Breast epithelium (tissue), 4 donors: ENCODE measurements around the gene MTA1. TPM values are rescaled to one million over a fixed set of nuclear protein-coding genes. Genes with fewer than 3 reads are reported as not detected.
A peak's percentile ranks its signal among the peaks of the same experiment; 100 is the strongest.

ENCODE experiments used
- DNase-seq, 2 donors: peaks; one replicate each; pipeline ENCODE4 v3.0.0-alpha.2; 2019; ENCODE audit warnings: low spot score in 2 of 2
- H3K27ac ChIP-seq, 2 donors: fragments of 200-600 bp; sonication (generic) in 1 of 2; one replicate each; pipeline ENCODE4 v1.5.1; 2016 to 2019; ENCODE audit warnings: mild to moderate bottlenecking in 1 of 2
- H3K27me3 ChIP-seq, 2 donors: fragments of 200-600 bp; sonication (generic) in 1 of 2; one replicate each; pipeline versions ENCODE4 v1.5.1 to v1.6.0; 2017 to 2019; ENCODE audit warnings: control low read depth in 1 of 2, mild to moderate bottlenecking in 1 of 2
- H3K36me3 ChIP-seq: fragments of 200-600 bp; one replicate; pipeline ENCODE4 v1.5.1; 2019
- H3K4me1 ChIP-seq, 2 donors: fragments of 200-600 bp; sonication (generic); one replicate each; pipeline ENCODE4 v1.5.1; 2016 to 2019; ENCODE audit warnings: control low read depth in 1 of 2
- H3K4me3 ChIP-seq, 3 donors: fragments of 200-600 bp; sonication (generic); 1 replicate in 2 of 3; 2 replicates in 1 of 3; pipeline ENCODE4 v1.5.1; 2016 to 2019; ENCODE audit warnings: mild to moderate bottlenecking in 3 of 3, moderate library complexity in 2 of 3
- H3K9me3 ChIP-seq, 2 donors: fragments of 200-600 bp; sonication (generic) in 1 of 2; one replicate each; pipeline ENCODE4 v1.5.1; 2016 to 2019; ENCODE audit warnings: control low read depth in 1 of 2
- POLR2A ChIP-seq: fragments of 450-650 bp; IDR thresholded peaks from one replicate; pipeline ENCODE4 v1.6.1; 2016; ENCODE audit warnings: antibody characterized with exemption, mild to moderate bottlenecking, moderate library complexity
- POLR2AphosphoS5 ChIP-seq, 3 donors: sonication (generic); formaldehyde crosslinking; IDR thresholded peaks; one replicate each; pipeline ENCODE4 v1.6.1; 2017; ENCODE audit warnings: antibody characterized with exemption in 3 of 3
- intact Hi-C: fragments of 100-400 bp; cut with DNase I; formaldehyde crosslinking; loops from one replicate; pipeline ENCODE4 v1.15.1; 2023; ENCODE audit warnings: low total_unique reads
- total RNA-seq, 3 donors: library from RNA; depleted of rRNA; stranded (reverse); fragments of >200 nt; gene quantifications; one replicate each; pipeline ENCODE4 v1.1.0, GENCODE V29; 2016
- TF ChIP-seq, protein P1 (sequence below), 3 donors: fragments of 450-650 bp; IDR thresholded peaks; one replicate each; pipeline ENCODE4 v1.5.1; 2016 to 2017; ENCODE audit warnings: antibody characterized with exemption in 3 of 3, mild to moderate bottlenecking in 3 of 3, moderate library complexity in 3 of 3

The MTA1 gene
- total RNA-seq, 3 donors from 2014 or later, result 50.7 to 70.1 (median 68.8) TPM

DNA sequence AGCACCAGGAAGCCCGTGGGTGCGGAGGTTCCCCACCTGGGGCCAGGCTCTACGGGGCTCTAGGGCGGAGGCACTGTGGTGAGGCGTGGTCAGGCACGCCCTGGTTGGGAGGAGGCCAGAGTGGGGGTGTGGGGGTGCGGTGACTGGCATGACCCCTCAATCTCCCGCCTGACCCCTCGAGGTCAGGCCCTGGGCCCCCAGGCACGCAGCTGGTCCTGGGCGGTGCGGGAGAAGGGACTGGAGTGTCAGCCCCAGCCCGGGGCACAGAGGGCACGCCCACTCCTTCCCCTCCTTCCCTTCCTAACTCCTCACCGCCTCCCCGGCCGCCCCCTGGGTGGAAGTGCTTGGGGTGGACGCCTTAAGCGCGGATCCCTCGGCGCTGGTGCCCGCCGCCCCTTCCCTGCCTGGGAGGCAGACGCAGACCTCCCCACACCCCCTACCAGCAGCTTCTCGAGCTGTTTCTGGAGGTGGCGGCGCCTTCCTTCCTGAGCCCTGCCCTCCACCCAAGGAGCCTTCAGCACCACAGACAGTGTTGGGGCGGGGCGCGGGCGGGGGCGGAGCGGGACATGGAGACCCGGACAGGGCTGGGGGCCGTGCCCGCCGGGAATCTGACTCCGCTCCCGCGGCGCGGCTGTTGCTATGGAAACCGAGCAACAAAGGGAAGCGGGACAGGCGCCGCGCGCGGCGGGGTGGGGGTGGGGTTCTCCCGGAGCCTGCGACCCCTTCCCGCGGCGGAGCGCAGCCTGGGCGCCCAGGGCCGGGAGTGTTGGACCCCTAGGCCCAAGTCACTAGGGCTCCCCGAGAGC, 54.3 kb downstream of the MTA1 start:
- TF ChIP-seq, protein P1, sequence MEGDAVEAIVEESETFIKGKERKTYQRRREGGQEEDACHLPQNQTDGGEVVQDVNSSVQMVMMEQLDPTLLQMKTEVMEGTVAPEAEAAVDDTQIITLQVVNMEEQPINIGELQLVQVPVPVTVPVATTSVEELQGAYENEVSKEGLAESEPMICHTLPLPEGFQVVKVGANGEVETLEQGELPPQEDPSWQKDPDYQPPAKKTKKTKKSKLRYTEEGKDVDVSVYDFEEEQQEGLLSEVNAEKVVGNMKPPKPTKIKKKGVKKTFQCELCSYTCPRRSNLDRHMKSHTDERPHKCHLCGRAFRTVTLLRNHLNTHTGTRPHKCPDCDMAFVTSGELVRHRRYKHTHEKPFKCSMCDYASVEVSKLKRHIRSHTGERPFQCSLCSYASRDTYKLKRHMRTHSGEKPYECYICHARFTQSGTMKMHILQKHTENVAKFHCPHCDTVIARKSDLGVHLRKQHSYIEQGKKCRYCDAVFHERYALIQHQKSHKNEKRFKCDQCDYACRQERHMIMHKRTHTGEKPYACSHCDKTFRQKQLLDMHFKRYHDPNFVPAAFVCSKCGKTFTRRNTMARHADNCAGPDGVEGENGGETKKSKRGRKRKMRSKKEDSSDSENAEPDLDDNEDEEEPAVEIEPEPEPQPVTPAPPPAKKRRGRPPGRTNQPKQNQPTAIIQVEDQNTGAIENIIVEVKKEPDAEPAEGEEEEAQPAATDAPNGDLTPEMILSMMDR (IDR thresholded peaks at IDR 0.05), result no peak
- Histone ChIP-seq H3K4me3 (peak overlapping the region; percentile 65 to 97 (median 79)), H3K27me3 (no peaks in the 10 kb centered on the region), H3K9me3 (no peaks in the 10 kb centered on the region), H3K36me3 (no peaks in the 10 kb centered on the region), H3K27ac (peak overlapping the region; percentile 96 to 99), H3K4me1 (peaks cover 32 to 44% of the 10 kb centered on the region in 2 donors)
- peak; percentile 88 to 94 for DNase-seq
- intact Hi-C loops, result no loop called here

DNA sequence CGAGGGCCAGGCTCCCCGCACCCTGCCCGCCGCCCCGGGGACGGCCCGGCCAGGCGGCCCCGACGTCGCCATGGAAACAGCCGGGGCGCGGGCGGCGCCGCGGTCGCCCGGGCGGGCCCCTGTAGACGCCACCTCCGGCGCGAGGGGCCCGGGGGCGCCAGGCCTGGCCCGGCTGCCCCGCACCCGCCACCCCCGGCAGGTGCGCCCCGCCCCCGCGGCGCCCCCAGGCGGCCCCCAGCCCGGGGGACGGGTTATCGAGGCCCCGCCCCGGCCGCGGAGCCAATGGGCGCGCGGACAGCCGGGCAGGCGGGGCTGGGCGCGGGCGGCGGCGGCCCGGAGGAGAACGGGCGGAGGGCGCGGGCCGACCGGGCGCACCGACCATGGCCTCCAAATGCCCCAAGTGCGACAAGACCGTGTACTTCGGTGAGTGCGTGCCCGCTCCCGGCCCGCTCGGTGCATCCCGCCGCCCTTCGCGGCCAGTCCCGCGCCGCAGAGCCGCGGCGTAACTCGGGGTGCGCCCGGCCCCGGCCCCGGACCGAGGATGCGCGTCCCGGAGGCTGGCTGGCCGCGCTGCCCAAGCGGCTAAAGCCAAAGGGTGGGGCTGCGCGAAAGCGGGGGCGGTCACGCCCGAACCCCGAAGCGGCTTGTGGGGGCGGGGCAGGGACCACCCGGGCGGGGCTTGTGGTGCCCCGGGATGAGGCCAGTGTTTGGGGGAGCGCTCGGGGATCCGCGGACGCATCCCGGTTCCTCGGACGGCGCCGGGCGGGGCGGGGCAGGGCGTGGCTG, 55.0 kb downstream of the MTA1 start, which contains the start of gene CRIP2:
CRIP2 (plus strand) TSS at position 339 of the 786 bp plus-strand sequence; CDS start at position 381, 42 bp downstream.
- TF ChIP-seq POLR2A (no peak), POLR2AphosphoS5 (IDR thresholded peaks at IDR 0.05) (no peak)
- TF ChIP-seq, protein P1 (IDR thresholded peaks at IDR 0.05), result no peak
- Histone ChIP-seq H3K4me3 (peak within 1 kb of the TSS; percentile 65 to 97 (median 79)), H3K27ac (peak within 1 kb of the TSS; percentile 96 to 99), H3K36me3 (no peaks in the 10 kb centered on the region), H3K27me3 (no peaks in the 10 kb centered on the region), H3K9me3 (no peaks in the 10 kb centered on the region), H3K4me1 (peaks cover 29 to 36% of the 10 kb centered on the region in 2 donors)
- intact Hi-C loops, result no loop called here
- no peak for DNase-seq

DNA sequence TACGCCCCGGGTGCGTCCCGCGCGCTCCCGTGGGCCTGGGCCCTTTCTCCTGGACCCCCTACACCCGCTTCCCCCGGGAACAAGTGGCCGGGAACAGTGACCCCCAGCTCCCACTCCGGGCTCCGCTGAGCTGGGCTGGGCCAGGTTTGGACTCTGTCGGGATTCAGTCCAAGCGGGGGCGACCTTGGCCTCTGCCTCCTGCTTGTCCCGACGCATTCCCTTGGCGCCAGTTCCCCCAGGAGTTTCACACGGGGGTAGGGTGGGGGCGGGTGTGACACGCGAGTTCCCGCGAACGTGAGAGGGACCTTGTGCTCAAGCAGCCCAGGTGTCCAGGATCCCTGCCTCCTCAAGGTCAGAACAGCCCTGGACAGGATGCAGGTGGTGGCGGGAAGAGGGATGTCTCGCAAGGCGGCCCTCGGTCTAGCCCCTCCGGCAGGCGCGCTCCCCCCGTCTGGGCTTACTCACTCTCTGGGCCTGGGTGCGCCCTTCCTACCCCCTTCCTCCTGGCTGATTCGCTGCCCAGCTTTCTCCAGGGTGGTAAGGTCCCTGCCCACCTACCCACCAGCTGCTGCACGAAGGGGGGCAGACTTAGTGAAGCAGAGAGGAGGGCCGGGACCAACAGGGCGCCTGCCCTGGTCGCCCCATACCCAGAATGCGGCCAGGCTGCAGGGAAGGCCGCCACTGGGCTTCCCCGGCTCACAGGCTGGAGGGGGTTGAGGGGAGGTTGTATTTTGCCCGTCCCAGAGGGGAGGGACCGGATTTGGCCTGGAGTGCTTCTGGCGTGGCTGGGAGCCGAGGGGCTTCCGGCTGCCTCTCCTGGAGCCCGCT, 55.9 kb downstream of the MTA1 start:
- DNase-seq, result peak in 1 of 2 donors; percentile 63
- Histone ChIP-seq H3K27me3 (no peaks in the 10 kb centered on the region), H3K4me1 (peaks cover 30 to 32% of the 10 kb centered on the region in 2 donors), H3K9me3 (no peaks in the 10 kb centered on the region), H3K27ac (peak overlapping the region; percentile 96 to 99), H3K36me3 (no peaks in the 10 kb centered on the region), H3K4me3 (peak overlapping the region; percentile 65 to 97 (median 79))
- intact Hi-C loops, result no loop called here
- TF ChIP-seq, protein P1 (IDR thresholded peaks at IDR 0.05), result no peak
- TF ChIP-seq POLR2A, result no peak
- TF ChIP-seq POLR2AphosphoS5 (IDR thresholded peaks at IDR 0.05), result peak in 2 of 3 donors; percentile 6 to 33

DNA sequence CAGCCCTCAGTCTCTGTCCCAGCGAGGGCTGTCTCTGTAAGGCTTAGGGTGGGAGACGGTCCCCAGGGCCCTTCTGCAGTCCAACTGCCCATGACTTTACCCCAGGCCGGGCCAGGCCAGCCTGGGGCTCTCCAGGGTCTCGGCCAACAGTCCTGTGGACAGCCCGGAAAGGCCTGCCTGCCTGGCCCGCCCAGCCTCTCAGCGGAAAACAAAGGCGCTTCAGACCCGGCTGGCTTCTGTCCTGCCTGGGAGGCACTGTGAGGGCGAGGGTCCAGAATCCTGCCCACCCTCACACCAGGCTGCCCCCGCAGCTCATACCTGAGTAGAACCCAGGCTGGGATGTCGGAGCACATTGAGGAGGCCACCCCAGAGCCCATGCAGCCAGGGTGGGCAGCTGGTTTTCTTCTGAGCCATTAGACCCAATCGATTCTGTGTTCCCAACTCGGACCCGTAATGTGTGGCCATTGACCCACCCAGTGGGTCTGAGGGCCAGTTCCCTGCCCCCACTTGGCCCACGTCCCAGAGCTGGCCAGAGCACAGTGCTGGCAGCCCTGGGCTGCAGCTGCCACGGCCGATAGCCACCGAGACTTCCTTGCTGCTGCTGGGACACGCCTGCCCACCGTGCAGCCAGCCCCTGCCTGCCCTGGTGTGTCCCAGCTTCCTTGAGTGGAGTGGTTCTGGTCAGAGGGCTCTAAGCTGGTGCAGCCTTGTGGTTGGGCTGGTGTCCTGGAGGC, 56.6 kb downstream of the MTA1 start:
- no peak for TF ChIP-seq POLR2A
- peak in 2 of 3 donors; percentile 35 to 44 for TF ChIP-seq POLR2AphosphoS5 (IDR thresholded peaks at IDR 0.05)
- TF ChIP-seq, protein P1 (IDR thresholded peaks at IDR 0.05), result no peak
- Histone ChIP-seq H3K9me3 (no peaks in the 10 kb centered on the region), H3K27me3 (no peaks in the 10 kb centered on the region), H3K27ac (peak overlapping the region; percentile 96 to 99), H3K36me3 (no peaks in the 10 kb centered on the region), H3K4me1 (peaks cover 32 to 36% of the 10 kb centered on the region in 2 donors), H3K4me3 (peak overlapping the region; percentile 65 to 97 (median 79))
- no peak for DNase-seq
- intact Hi-C loops, result no loop called here
